GM10847 (cell line): ENCODE measurements around the gene CRACR2A.

ENCODE experiments used
- POLR2A ChIP-seq: IDR thresholded peaks from 2 replicates; pipeline ENCODE4 v1.6.1; 2011; ENCODE audit not compliant: insufficient read length; ENCODE audit errors: extremely low read depth

Gene CRACR2A

DNA sequence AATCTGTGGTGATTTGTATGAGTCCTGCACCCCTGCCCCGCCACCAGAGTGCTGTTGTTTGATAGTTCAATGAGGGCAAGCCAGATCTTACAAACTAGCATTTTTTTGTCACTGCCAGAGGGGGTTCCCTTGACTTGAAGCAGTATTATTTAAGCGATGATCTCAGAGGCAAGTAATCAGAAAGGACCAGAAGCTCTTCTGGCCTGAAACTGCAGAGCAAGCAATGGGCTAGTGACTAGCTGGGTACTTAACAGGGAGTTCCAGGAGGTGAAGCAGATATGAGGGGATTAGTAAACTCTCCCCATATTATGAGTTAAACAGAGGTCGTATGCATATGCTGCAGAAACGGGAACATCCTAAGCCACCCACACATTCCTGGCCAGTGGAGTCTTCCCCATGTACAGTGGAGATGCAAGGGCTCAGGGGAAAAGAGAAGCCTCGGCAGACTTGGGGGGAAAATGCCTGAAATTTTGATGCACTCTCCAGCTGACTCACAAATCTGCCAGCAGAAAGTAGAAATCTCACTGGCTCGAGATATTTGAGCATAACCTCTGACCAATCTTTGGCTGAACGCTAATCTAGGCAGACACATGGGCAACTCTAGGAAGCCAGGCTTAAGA, 8.3 kb upstream of the CRACR2A start:
- no peak for TF ChIP-seq POLR2A

DNA sequence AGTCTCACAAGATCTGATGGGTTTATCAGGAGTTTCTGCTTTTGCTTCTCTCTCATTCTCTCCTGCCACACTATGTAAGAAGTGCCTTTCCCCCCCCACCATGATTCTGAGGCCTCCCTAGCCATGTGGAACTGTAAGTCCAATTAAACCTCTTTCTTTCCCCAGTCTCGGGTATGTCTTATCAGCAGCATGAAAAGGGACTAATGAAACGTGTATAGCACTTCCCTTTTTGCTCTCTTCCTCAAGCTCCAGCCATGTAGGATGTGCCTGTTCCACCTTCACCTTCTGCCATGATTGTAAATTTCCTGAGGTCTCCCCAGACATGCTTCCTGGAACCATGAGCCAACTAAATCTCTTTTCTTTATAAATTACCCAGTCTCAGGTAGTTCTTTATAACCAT, 7.0 kb upstream of the CRACR2A start:
- no peak for TF ChIP-seq POLR2A

DNA sequence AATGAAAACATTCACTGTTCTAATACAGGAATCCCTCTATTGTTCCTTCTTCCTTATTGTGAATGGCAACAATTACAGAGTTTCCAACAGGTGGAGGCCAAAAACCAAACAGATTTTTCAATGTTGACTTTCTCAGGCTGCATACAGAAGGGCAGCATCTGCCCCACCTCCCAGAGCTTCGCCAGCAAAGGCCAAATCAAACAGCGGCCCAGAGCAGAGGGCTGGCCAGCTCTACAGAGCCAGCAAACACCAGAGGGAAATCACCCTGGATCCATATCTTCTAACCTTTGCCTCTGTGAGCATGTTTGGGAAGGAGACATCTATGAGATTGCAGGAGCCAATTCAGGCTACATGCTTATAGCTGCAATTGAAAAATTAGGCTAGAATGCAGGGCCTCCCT, 4.4 kb upstream of the CRACR2A start:
- TF ChIP-seq POLR2A = no peak

DNA sequence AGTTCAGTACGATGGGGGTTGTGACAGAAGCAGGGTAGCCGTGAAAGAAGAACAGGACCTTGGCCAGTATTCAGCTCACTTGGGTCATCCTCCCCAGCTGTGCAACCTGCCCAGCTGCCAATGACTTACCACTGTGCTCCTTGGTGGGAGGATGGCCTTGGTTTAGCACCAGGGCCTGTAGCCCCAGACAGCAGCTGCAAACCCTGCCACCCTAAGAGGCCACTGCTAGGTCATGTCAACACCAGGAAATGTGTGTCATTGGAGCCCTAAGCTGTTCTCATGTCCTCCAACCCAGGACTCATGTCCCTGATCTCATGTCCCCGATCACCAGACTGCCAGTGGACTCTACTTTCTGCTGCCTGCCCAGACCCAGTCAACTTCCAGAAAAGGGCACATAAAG, 3.0 kb upstream of the CRACR2A start:
- TF ChIP-seq POLR2A = no peak

DNA sequence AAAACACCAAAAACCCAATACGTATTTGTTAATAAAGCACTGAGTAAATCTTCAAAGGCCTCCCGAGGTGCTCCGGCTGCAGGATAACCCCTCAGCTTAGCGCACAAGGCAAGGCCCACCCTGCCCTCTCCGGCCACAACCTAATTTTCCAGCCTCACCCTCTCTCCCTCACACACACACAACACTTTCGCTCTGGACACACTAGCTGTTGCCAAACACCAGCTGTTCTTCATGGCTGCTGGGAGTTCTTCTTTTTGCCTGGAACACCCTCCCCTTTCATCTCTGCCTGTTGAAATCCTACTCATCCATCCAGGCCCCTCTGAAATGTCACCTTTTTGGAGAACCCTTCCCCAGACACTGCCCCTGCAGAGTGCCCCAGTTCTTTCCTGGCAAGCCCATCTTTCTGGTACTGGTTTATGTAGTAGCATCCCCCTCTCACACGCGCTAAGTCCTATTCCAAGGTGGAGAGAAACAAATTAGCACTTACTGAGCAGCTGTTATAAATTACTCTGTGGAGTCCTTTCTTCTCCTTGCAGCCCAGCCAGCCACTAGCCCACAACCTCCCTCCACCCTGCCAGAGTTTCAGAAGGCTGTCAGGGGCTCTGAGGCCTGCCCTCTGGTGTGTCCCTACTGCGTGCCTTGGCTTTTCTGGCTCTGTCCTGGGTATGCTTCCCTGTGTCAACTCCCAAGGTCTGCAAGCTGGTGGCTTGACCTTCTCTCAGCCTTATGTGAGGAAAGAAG, 805 bp upstream of the CRACR2A start:
- TF ChIP-seq POLR2A = no peak

DNA sequence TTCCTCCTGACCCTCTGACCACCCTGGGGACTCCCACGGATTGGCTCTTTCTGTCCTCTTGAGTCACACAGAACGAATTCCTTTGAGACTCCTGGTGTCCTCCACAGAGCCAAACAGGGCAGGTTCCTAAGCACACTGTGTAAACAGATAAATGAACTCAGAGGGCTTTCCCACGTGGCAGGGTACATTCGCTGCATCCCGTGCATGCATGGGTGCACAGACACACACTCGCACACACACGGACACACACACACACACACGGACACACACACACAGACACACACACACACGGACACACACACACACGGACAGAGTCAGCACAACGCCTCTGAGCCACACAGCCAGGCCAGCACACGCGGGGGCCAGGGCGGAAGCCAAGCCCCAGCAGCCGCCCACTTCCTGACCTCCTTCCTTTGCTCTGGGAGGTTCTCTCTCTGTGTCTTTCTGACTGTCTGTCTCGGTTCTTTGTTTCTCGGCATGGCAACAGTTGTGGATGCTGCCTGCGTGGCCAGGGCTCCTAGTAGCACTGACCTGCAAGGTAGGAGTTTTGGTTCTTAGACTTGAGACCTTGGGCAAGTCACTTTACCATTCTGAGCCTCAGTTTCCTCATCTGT, 706 bp downstream of the CRACR2A start:
- peak; percentile 48 for TF ChIP-seq POLR2A

DNA sequence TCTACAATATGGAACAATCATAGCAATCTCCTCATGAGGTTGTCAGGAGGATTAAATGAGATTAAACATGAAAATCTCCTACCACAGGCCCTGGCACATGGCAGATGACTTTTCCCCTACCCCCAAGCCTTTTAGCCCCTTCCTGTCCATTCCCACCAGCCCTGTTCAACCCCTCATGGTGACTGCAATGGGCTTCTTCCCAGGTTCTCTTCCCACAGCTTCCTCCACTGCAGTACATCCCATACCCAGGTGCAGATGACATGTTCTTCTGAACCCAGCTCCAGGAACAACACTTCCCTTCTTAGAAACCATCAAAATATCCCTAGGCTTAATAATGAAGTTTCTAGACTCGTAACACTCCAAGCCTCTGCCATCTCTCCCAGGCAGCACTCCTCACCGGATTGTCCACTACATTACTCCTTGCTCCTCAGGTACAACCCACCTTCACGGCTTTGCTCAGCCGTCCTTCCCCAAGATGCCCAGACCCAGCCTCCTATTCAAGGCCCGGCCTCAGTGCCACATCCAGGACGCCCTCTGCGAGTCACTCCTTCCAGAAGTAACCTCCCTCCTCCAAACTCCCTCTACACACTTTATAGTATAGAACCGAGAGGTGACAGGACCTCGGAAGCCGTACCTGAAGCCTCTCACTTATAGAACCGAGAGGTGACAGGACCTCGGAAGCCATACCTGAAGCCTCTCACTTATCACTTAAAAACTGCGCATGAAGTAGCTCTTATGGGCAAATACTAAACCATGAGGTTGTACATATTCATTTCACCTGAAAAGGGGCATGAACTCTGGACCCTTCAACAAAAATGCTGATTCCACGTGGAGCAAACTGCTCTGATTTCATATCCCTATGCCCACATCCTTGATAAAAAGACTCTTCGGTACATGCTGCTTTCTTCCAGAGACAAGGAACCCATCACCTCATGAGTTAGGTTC, 1.5 kb downstream of the CRACR2A start:
- no peak for TF ChIP-seq POLR2A

DNA sequence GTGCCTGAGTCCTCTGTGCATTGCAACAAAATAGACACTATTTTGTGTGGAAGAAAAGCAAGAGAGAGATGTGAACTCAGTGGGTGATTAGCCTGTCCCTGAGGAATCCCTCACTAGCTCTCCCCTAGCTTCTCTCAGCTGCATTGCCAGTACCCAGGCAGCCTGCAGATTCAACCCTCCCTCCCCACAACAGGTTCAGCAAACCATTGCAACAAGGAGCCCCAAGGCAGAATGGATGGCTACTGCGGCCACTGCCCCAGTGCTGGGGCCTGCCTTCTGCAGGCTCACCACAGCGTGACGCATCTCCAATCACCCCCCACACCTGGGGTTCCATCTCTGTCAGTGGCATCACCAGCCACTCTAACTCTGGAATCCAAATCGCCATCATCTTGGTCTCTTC, 2.3 kb downstream of the CRACR2A start:
- no peak for TF ChIP-seq POLR2A

DNA sequence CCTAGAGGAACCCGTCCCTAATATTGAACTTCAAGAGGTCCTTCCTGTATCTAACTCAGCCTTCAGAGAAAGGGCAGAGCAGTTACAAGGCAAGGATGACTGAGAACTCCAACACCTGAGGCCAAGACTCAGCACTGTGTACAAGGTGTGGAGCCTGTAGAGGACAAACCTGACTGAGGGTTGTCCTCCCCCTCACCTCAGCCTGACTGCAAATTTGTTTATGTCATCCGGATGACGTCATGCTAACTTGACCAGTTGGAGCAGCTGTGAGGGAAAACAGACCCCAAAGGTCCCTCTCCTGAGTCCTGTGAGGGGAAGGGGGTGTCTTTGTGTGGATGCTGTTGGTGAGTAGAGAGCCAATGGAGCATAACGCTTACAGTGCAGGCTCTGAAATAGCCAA, 4.3 kb downstream of the CRACR2A start:
- TF ChIP-seq POLR2A = no peak

DNA sequence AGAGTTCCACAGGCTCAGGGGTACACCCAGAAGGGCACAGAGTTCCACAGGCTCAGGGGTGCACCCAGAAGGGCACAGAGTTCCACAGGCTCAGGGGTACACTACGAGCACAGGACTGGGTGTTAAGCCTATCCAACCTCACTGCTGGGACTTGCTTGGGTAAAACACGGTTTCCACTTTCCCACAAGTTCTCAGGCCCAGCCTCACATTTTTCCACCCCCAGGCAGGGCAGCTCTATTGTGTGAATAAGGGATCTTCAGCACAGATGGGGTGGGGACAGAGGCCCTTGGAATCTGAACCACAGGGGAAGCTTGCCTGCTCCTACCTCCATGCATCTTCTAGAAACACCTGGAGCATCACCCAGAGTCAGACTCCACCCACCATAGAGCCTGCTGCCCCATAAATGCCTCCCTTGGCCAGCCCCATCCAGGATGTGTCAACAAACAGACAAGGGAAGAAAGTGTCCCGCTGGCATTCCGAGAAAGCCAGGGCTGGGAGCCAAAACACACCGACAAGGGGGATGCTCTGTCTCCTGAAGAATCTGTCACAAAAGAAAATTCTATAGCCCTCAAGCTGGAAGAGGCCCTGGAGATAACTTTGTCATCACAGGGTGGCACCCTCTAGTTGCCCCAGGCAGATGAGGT, 4.8 kb downstream of the CRACR2A start:
- no peak for TF ChIP-seq POLR2A

DNA sequence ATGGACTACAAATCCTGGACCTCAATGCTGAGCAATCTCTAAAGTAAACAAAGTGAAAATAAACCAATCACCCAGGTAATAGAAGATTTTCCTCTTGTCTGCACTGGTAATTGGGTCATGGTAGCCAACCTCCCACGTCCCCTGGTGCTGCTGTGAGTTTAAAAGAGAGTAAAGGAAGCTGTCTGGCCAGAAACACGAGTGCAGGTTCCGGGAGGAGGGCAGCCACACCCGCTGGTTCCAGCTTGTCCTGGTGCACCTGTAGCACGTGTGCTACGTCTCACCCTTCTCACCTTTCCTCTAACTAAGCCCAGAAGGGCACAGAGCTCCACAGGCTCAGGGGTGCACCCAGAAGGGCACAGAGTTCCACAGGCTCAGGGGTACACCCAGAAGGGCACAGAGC, 5.4 kb downstream of the CRACR2A start:
- no peak for TF ChIP-seq POLR2A

DNA sequence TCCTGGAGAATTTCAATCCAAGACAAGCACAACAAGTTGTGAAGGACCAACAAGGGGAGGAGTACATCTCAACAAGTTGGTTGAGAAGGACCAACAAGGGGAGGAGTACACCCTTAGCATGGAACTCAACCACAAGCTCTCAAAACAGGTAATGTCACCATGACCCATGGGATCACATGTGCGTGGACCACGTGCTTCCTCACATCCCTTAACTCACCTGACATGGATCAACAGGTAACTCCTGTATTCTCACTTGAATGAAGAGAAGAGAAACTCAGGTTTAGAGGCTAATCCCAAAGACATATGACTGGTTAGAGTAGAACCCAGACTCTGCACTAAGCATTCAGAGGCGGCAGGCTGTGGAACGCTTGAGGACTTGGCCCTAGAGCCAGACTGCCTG, 6.2 kb downstream of the CRACR2A start:
- no peak for TF ChIP-seq POLR2A

DNA sequence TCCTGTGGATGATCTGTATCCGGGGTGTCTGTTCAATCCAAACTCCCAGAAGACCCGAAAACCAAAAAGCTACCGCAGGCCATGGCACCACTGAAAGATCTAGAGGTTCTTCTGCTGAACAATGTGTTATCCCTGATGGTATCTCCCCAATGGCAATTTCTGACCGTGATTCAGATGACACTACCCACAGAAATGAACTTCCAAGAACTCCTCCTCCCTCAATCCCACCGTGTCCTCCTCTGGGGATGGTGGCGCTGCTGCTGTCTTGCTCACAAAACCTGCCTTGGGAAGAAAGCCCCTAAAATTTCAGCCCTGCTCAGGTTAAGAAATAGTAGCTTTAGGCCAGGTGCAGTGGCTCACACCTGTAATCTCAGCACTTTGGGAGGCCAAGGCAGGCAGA, 7.8 kb downstream of the CRACR2A start:
- TF ChIP-seq POLR2A = no peak

DNA sequence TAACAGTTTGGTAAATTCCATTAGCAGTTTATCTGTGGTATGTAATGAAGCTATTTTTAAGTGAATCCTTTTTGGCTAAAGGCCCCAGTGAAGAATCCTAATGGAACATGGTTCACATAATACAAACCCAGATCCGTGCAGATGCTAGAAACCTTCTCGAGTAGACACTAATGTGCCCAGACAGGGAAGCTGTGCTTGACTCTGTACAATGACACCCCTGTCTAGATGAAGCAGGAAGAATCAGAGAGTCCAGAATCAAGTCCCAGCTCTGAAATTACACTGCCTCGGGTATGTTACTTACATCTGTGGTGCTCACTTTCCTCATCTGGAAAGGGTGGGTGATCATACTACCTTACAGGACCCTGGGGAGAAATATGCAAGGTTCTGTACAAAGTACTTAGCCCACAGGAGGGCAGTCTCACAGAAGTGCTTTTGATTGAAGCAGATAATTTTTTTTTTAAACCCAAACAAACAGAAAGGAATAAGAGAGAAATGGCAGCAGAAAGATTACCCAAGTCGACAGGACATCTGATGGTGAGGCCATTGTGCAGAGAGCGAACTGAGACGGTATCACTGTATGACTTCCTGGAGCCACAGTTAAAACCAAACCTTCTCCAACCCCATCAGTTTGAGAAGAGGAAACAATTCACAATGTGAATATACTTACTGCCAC, 8.5 kb downstream of the CRACR2A start:
- TF ChIP-seq POLR2A = no peak
